HL-60 (cell line): ENCODE measurements around the gene TBX4.

Experiments
- DNase-seq, 2 experiments: peaks; one replicate each; pipeline ENCODE4 v3.0.0-alpha.2; 2010 to 2020; ENCODE audit warnings: low read depth in 1 of 2, low spot score in 1 of 2
- H3K27ac ChIP-seq: fragments of 250-450 bp; sonication (Bioruptor Pico); replicated peaks from 2 replicates; pipeline ENCODE4 v1.5.1; 2020; ENCODE audit warnings: mild to moderate bottlenecking, moderate library complexity
- H3K27me3 ChIP-seq: fragments of 250-450 bp; sonication (Bioruptor Pico); 2 replicates; pipeline ENCODE4 v1.5.1; 2021; ENCODE audit warnings: mild to moderate bottlenecking, moderate library complexity; ENCODE audit not compliant: insufficient read depth, poor library complexity, severe bottlenecking
- H3K4me3 ChIP-seq: replicated peaks from 2 replicates; pipeline ENCODE4 v1.5.1; 2011; ENCODE audit warnings: mild to moderate bottlenecking, control low read depth, low read length; ENCODE audit not compliant: insufficient read depth
- CTCF ChIP-seq: IDR thresholded peaks from one replicate; pipeline ENCODE4 v1.5.1; 2011; ENCODE audit warnings: low read length, control low read depth, inconsistent platforms; ENCODE audit not compliant: insufficient read depth
- GABPA ChIP-seq: IDR thresholded peaks from 2 replicates; pipeline ENCODE4 v1.6.1; 2012; ENCODE audit warnings: low read depth
- POLR2AphosphoS5 ChIP-seq: IDR thresholded peaks from 2 replicates; pipeline ENCODE4 v1.6.1; 2012; ENCODE audit warnings: low read depth
- REST ChIP-seq: IDR thresholded peaks from 2 replicates; pipeline ENCODE4 v1.6.1; 2012; ENCODE audit warnings: low read depth; ENCODE audit not compliant: insufficient replicate concordance
- SPI1 ChIP-seq: IDR thresholded peaks from 2 replicates; pipeline ENCODE4 v1.6.1; 2012; ENCODE audit warnings: low read depth, mild to moderate bottlenecking, borderline replicate concordance

The TBX4 gene

GRCh38 chr17:61443475-61443882, 8.7 kb upstream of the TBX4 start:
- H3K27ac ChIP-seq, result no peak overlapping the region
- no peak for DNase-seq
- H3K27me3 ChIP-seq, result peaks cover 6% of the 10 kb centered on the region
- TF ChIP-seq SPI1 (no peak), GABPA (no peak), REST (no peak), CTCF (no peak), POLR2AphosphoS5 (no peak)
- no peak overlapping the region for H3K4me3 ChIP-seq

- peaks cover 6% of the 10 kb centered on the region for H3K27me3 ChIP-seq
- no peak overlapping the region for H3K27ac ChIP-seq
- H3K4me3 ChIP-seq, result no peak overlapping the region
- DNase-seq, result no peak
- TF ChIP-seq CTCF, result no peak
Measured at GRCh38 chr17:61444075-61444474, 8.1 kb upstream of the TBX4 start.

DNA sequence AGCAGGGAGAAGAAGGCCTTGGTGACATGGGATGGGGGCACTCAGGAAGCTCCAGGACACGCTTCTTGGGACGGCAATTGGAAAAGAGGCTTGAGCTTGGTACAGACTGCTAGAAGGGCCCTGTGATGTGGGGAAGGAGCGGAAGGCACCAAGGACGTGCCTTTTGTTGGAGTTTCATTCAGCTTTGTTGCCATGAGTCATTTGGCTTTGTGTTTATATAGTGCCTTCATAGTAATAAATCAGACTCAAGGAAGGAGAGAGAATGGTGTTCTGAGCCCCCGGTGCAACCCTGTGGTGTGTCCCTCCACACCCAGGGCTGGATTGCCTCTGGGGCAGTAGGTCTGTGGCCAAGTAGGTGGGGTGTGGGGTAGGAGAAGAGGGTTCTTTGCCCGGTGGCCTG, 7.4 kb upstream of the TBX4 start:
- Histone ChIP-seq H3K27ac (no peak overlapping the region), H3K4me3 (no peak overlapping the region), H3K27me3 (peaks cover 10% of the 10 kb centered on the region)
- TF ChIP-seq REST (no peak), POLR2AphosphoS5 (no peak), CTCF (no peak), SPI1 (no peak), GABPA (no peak)
- no peak for DNase-seq

GRCh38 chr17:61447358-61447757, 4.9 kb upstream of the TBX4 start:
- no peak overlapping the region for H3K4me3 ChIP-seq
- peaks cover 34% of the 10 kb centered on the region for H3K27me3 ChIP-seq
- no peak for DNase-seq
- TF ChIP-seq REST, result no peak
- TF ChIP-seq CTCF, result no peak
- TF ChIP-seq GABPA, result no peak
- no peak for TF ChIP-seq SPI1
- TF ChIP-seq POLR2AphosphoS5, result no peak
- no peak overlapping the region for H3K27ac ChIP-seq
